ENCODE results near the gene PYGO2.

PYGO2 gene, protein sequence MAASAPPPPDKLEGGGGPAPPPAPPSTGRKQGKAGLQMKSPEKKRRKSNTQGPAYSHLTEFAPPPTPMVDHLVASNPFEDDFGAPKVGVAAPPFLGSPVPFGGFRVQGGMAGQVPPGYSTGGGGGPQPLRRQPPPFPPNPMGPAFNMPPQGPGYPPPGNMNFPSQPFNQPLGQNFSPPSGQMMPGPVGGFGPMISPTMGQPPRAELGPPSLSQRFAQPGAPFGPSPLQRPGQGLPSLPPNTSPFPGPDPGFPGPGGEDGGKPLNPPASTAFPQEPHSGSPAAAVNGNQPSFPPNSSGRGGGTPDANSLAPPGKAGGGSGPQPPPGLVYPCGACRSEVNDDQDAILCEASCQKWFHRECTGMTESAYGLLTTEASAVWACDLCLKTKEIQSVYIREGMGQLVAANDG

DNA sequence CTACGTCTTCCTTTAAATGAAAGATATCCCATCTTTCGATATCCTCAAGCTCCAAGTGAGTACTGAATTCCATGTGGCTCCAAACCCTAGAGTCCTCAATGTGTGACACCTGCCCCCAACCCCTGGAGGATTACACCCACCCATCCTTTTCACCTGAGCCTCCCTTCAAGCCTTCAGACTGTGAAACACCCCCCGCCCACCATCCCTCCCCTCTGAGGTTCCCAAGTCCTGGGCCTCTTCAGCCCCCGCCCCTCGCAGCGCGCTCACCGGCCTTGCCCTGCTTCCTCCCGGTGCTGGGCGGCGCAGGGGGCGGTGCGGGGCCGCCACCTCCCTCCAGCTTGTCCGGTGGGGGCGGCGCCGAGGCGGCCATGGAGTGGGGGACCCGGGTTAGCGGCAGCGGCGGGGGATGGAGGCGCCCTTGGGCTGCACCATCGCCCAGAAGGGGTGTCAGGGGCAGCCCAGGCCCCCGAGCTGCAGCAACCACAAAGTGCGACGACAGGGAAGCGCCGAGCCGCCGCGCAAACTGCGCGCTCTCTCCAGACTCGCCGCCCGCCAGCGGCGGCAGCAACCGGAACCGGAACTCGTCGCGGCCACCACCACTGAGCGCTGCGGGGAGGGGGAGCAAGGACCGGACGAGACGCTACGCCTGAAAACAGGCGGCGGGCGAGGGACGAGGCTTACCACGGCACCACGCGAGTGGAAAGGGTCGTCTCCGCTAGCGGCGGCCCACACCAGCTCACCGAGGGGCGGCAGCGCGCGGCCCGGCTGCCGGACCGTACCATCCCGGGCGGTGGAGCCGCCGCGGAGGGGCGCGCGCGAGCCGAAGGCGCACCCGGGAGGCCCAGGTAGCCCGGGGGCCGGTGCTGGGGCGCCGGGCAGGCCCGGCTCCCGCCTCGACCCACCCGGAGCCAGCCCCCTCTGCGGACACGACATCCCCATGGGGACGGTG is at the start of gene PYGO2:
PYGO2 (minus strand) TSS at position 576 of the 949 bp plus-strand sequence; CDS start at position 370, 206 bp downstream.
- DNase-seq, result peak; percentile 93

DNA sequence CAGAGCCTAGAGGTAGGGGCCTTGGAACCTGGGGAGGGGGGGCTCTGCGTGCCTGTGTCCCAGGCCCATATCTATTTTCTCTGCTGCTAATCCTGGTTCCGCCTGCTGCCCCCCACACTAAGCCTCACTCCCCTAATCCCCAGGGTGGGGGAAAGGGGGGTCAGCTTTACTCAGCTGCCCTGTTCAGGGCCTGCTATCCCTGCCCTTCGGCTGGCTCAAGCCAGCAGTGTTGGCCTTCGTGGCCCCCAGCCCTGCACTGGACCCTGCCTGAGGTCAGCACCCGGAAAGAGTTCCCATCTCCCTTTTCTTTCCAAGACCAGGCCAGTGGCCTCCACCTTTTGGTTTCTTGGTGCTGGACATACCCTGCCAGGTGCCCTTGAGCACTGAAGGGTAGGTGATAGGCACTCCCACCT is 49.4 kb upstream of the PYGO2 start:
- no peak for DNase-seq

DNA sequence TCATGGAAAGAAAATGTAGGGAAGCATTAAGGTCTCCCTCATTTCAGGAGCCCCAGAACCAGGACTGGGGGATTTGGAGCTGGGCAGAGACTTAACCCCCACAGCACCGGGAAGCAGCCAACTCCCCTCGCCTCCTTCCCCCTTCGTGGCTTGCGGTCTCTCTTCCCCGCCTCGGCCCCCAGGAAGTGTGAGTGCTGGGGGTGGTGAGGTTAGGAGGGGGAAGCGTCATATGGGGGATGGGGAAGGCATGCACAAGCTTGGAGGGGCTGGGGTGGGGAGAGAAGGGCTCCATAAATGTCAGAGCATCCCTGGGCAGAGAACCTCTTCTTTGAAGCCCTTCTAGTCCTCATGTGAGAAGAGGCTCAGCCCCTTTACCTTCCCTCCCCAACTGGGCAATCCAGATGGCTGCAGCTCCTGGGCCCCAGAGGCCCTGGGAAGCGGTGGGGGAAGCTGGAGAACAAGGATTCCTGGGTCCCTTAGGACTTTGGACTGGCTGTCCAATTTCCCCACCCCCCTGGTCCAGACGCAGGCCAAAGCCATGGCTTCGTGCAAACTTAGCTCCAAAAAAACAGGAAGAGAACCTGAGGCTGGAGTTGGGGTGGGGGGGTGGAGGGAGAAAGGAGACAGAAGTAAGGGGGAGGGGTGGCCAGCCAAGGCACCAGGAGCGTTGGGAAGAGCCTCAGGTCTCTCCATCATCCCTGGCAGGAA is 48.8 kb upstream of the PYGO2 start:
- peak; percentile 75 for DNase-seq

DNA sequence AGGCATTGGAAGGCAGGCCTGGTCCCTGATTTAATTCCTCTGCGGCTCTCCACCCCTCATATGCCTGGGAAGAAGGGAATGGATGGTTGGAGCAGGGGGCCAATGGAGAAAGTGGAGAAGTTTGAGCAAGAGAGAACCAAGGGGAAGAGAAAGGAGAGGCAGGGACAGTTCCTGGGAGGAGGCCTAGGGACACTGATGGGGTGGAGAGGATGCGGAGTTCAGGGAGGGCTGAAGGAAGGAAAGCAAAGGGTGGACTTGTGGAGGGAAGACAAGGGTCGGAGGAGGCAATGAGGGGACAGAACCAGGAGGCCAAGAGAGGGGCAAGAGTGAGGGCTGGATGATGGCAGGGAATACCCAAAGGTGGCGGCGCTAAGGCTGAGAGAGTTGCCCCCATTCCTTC is 48.2 kb upstream of the PYGO2 start:
- no peak for DNase-seq

DNA sequence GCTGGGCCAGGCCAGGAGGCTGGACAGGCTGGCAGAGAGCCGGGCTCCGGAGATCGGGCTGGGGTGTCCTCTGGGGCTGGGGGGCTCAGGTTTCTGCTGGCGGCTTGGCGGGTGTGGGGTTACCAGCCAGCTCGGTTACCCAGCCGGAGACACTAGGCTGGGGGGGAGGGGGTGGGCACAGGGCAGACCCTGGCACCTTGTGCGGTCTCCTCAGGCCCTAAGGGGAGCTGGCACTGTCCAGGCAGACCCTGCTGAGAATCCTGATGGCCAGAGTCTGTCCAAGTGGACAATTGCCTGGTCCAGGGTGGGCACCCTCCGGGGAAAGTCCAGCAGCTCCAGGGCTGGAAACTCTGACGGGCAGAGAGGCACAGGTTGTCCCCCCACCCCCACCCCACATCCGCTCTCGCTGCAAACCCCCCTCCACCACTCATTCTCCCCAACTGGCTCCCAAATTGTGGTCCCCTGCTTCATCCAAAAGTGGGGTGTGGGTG is 47.7 kb upstream of the PYGO2 start:
- DNase-seq, result peak; percentile 78

DNA sequence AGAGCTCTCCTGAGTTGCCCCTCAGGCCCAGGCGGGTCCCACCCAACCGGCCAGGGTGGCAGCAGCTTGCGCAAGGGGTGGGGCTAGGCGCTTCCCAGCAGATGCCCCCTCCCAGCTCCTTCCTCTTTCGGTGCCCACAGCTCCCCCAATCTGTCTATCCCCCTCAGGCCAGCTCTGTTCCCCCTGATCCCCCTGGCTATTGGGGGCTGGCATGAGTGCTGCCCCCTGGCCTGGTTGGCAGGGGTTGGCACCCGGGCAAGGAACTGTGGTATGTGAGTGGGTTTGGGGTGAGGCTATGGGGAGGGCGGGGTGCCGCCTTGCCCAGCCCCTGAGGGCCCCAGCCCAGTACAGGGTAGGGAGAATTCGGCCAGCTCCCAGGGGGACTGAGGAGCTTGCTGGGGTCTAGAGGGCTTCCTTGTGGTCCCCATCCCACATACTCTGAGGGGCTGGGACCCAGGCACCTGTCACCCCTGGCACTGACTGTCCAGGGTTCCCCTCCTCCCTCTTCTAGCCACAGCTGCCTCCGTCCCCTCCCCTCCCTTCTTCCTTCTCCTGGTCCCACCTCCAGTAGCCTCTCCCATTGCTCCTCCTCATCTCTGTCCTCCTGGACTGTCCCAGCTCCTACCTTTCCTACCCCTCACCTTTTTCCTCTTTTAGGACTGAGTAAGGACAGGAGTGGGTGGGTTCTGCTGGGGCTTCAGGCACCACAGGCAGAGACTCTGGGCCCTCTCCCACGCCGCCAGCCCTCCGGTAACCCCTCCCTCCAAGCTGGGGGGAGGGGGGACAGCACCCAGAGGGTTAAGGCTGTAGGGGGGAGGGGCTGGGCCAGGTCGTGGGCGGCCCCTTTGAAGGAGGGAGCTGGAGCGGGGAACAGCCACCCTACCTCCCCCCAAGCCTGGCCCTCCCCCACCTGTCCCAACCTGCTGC is 46.7 kb upstream of the PYGO2 start:
- peak; percentile 83 for DNase-seq

DNA sequence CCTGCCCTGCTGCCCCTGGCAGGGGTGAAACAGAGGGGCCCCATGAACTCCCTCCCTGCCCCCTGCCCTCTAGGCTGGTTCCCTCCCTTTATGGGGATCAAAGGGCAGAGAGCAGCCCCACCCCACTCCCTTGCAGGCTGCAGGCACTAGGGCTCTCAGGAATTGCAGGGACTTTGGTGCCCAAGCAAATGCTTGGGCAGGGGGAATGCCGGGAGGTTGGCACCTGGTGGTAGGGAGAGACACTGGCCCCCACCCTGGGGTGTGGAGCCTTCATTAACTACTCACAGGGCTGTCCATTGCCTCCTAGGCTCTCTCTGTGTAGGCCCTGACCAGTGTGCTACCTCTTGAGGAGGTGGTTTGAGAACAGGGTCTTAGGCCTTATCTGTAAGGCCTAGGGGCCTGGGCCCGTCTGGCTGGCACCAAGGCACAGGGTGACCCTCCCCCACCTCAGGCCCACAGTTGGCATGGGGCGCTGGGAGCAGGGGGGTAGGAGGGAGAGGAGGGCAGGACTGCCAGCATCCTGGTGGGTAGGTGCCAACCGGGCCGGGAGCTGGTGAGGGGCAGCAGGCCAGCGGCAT is 45.8 kb upstream of the PYGO2 start:
- no peak for DNase-seq

DNA sequence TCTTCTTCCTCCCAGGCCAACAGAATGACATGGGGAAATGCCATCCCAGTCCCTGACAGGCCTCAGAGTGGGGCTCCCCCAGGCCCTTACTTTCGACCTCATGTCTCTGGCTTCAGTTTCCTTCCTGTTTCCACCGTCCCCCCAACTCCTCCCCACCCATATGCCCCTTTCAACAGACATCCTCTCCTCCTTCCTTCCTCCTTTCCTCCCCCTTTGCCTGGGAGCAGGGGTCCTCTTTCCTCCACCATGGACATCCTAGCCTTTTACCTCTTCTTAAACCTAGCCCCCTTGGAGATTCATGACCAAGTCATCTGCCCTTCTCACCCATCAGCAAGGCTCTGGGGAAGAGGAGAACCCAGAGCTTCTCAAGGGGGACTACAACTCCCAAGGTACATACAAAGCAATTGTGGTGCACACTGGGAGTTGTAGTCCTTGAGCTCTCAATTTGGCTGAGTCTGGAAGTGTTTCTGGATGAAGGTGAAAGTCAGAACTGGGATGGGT is 45.1 kb upstream of the PYGO2 start:
- peak; percentile 71 for DNase-seq

DNA sequence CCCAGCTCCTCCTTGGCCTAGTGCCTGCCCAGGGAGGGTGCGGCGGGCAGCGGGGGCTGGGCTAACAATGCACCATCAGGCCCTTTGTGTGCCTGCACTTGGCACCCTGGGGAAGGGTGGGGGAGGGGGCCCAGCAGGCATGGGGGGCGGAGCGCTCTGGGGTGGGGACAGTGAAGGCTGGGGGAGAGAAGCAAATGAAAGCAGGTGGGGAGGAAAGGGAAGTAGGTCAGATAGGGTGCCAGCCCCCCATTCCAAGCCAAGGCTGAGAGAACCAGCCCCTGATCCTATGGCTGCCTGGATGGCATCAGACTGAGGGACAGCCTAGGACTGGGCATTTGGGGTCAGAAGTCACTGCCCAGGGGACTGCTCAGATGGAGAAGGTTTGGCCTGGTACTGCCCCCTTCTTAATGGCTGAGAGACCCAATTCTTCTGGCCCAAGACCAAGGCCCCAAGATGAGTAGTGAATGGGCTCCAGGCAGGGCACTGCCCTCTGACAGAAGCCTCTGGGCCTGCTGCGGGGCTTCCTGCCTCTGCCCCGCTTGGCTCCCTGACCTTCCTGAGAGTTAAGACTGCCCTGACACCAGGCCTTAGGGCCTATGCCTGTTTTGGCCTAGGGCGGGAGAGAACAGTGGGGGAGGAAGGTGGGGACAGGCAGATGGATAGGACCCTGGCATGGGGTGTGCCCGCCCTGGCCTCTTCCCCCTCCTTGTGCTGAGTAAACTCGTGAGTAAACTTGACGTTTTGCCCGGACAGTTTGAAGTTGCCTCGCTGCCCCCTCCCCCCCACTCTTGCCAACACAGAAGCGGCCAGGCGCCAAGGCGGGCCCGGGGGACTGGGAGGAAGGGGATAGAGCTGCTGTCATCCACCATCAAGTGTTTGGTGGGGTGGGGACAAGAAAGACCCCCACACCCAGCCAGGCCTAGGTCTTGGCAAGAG is 43.8 kb upstream of the PYGO2 start:
- DNase-seq, result peak; percentile 79

DNA sequence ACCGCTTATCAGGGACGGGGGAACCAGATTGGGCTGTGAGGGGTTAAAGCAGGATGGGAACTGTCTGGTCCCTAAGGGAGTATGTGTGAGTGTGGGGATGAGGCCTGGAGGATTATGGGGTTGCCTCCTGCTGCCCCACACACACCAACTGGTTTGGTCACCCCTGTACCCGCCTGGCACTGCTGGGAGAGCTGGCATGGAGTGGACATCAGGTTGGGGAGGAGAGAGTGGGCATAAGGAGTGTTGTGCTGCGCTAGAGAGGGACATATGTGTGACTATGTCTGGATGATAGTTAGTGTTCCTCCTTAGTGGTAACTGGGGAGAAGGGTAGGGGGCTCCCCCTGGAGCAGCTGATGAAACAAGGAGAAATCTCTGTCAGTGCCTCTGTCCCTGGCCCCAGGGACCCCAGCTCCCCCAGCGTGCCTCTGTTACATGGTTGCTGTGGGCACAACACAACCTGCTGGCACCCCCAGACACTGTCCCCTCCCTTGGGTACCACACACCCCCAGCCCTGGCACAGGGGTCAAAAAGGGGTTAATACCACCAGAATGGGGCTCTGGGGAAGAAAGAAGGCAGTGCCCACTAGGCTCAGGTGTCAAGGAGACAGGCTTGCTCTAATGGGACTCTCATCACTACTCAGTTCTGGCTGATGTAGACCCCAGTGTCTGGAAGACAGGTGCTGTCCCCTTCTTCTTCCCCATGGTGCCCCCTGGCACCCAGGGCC is 42.9 kb upstream of the PYGO2 start:
- DNase-seq, result no peak

DNA sequence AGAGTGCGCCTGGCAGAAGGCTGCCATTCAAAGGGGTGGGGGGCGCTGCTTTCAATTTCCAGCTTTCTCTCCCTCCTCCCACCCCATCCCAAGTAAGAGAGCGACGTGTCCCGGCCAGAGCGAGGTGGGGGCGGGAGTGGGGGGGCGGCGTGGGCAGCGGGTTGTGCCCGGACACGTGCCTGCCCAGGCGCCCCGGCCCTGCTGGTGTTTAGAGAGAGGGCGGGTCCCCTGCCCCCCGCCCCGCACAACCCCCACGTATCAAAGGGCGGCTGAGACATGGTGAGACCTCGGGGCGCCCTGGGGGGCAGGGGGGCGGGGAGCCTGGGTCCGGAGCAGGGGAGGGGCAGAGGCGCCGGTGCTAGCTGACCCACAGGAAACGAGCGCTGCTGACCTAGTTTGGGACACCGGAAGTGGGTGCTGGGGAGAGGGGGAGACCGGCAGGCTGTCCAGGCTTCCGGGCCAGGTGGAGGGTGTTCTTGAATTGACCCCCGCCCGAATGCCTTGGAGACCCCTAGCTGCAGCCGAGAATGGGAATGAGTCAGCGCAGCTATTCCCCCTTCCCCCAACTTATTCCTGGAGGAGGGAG is 42.3 kb upstream of the PYGO2 start:
- DNase-seq, result peak; percentile 75

DNA sequence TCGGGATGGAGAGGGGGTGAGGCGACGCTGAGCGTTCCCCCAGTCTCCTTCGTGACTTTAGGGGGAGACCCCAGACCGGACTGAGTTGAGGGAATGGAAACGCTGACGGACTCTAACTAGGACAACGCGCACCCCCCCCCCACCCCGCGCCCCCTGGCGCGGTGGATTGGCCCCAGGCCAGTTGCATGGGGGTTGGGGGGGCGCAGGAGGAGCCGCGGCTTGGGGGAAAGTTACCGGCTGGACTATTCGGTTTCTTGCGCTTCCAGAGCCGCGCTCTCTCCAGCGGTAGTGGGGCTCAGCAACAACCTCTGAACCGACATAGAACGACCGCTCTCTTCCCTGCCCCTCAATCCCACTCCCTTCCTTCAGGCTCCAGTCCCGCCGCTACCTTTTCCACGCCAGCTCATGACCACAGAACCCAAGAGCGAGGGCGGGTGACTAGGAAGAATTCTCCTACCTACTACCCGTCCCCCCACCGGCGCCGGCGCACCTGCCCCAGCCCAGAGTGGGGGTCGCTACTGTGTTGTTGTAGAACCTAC is 41.7 kb upstream of the PYGO2 start:
- DNase-seq, result peak; percentile 78

DNA sequence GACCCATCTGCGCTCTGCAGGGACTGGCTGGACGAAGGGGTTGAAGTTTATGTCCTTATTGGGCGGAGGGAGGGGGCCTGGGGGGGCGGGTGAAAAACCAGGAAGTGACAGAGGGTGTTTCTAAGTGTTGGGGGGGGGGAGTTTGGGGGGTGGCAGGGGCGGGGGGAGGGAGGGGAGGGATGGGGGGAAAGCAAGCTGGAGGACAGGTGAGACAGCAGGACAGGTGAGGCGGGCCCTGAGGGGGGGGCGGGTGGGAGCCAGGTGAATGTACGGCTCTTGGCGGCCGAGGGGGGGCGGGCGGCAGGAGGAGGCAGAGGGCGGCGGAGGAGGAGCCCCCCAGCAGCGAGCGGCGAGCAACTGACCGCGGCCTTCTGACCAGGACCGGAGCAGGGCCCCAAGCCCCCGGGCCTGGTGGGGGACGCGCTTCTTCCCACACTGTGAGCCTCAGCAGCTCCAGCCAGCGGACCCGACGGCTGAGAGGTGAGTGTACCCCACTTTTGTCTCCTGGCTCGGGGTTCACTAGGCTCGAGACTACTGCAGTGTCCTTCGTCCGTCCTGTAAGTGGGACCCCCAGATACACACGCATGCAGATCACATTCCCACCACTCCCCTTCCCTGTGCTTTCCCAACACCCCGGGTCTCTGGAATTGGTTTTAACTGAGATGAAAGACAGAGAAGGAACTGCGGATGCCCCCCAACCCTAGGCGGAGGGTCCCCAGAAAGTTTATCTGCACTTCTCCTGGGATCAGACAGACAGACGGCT is 41.1 kb upstream of the PYGO2 start, which contains the start of gene ZBTB7B:
ZBTB7B (plus strand) TSS at position 339 of the 763 bp plus-strand sequence. CDS start 11,859 bp downstream, outside the sequence.
- DNase-seq, result peak; percentile 74

DNA sequence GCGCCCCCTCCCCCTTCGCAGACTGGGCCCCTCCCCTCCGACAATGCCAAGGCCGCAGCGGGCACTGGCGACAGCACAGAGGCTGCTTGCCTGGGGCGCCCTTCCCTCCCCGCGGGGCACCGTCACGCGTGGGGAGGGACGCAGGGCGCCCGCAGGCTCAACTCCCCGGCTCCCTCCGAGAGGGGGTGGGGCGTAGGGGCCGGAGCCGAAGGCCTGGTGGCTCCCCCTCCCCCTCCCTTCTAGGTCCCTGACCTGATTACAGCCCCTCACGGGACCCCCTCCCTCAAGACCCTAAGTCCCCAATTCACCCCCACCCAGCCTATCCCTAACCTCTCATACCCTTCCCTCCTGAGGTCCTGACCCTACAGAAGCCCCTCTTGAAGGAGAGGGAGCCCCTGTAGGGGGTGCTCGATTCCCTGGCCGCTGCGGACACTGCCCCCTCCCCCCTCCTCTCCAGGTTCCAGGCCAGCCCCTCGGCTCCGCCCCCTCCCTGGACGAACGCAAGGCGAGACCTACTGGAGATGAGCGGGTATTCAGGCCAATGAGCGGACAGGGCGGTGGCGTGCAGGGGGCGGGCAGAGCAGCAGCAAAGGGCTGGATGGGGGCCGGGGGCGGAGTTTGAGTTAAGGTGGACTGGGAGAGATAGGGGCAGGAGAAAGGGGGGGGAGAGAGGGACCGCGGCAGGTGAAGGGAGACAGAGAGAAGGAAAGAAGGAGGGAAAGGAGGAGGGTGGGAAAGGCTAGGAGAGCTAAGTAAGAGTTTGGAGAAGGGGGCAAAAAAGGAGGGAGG is 40.3 kb upstream of the PYGO2 start:
- peak; percentile 99 for DNase-seq

DNA sequence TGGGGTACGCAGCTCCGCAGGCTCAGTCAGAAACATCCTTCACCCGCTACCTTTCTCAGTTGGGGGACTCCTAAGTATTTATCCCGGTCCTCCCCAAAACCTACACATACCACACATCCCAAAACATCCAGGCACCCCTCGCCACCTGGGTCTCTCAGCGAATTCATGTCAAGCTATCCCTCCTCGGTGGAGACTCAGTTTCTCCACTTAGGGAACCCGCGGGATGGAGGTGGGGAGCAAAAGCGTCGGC is 39.8 kb upstream of the PYGO2 start:
- no peak for DNase-seq

DNA sequence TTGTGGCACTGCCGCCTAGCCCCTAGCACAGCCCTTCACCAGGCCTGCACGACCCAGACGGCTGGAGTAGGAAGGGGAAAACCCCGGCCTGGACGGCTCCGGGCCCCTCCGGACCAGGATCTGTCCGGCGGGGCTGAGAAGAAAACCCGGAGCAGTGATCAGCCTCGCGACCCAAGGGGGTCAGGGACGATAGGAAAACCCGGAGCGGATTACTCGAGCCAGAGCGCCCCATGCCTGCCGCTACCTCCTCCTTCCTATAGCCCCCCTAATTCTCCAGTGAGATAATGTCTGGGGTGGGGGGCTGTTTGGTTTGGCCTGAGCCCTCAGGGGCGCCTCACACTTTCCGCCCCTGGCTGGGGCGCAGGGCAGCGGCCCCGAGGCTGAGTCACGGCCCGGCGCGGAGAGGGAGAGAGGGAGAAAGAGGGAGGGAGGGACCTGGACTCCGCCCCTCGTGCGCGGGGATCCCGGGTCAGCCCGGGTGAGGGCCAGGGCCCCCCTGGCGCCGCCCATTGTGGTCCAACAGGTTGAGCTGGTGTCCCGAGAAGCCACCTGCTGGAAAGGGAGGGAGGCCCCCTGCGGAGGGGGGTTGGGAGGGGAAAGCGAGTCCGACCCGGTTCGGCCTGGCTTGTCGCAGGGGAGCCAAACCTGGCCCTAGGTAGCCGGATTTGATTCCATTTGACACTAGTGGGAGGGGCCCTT is 39.3 kb upstream of the PYGO2 start:
- DNase-seq, result peak; percentile 94

DNA sequence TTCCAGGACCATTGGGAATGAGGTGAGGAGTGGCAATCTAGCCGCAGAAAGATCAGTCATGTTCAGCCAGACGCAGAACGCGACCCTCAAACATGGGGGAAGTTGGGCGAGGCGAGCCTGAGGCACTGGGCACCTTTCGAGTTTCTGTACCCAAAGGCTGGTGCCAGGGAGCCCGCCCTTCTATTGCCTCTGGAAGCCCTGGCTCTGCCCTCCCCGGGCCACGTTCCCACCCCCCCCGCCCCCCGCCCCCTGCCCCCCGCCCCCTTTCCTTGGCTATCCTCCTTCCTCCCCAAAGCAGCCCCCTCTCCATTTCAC is 38.8 kb upstream of the PYGO2 start:
- DNase-seq, result peak; percentile 74

All from activated effector memory CD4-positive, alpha-beta T cell treated with anti-CD3 and anti-CD28 coated beads, Interleukin-2, amount 50 U/mL, for 16 hours (primary cell).